SKM-1 (cell line): ENCODE results near the gene PEX16.
A peak's percentile ranks its signal among the peaks of the same experiment; 100 is the strongest.

ENCODE experiments used
- DNase-seq: peaks from one replicate; lab custom pipeline; 2025; ENCODE audit not compliant: unreplicated experiment; lab: John Stamatoyannopoulos, UW

Gene PEX16

DNA sequence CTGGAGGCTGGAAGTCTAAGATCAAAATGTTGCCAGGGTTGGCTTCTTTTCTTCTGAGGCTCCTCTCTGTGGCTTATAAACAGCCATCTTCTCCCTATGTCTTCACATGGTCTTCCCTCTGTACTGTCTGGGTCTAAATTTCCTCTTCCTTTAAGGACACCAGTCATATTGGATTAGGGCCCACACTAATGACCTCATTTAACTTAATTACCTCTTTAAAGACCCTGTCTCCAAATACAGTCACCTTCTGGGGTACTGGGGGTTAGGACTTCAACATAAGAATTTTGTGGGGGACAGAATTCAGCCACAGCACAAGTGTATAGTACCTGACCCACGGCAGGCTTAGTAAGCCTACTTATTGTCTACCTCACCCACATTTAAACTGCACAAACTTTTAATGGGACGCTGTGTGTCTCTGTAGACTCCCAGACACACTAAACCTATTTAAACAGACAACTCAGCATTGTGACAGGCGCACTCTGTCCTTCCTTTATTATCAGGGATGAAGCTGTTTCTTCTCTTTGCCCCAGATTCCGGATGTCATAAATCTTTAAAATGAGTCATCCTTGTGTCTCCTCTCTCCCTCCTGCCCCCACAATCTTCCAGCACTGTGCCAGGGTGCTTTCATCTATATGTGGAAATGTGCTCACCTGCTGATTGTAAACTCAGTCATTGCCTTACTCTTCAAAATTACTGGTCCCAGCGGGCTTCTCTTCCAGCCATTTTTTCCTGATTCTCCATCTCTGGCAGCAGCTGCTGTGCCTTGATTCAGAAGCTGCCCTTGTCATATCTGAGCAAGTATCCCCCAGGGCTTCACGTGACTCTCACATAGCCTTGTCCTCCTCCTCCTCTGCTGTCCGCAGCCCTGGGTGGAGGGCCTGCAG is 37.6 kb downstream of the PEX16 start:
- DNase-seq = no peak

- no peak for DNase-seq
Measured at GRCh38 chr11:45877845-45878244, 39.8 kb downstream of the PEX16 start.

- DNase-seq = no peak
Measured at GRCh38 chr11:45877221-45877620, 40.5 kb downstream of the PEX16 start.

- no peak for DNase-seq
Measured at GRCh38 chr11:45876401-45876800, 41.3 kb downstream of the PEX16 start.

GRCh38 chr11:45872651-45873356 is 44.9 kb downstream of the PEX16 start:
- peak; percentile 16 for DNase-seq

DNA sequence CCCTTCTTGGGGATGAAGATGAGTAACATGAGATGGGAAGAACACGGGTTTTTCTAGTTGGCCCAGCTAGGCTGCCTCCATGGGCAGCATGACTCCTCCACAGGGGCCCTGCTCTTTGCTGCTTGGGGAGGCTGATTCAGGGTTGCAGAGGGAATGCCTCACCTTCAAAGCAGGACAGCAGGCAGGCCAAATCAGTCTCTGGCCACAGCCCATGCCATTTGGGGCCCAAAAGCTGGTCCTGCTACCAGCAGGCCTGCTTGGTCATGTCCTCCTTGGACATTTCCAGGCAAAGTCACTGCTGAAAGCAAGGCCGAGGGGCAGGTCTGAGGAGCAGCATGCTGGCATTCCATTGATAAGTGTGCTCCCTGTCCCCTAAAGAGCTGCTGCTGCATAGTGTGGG is 46.0 kb downstream of the PEX16 start:
- no peak for DNase-seq

DNA sequence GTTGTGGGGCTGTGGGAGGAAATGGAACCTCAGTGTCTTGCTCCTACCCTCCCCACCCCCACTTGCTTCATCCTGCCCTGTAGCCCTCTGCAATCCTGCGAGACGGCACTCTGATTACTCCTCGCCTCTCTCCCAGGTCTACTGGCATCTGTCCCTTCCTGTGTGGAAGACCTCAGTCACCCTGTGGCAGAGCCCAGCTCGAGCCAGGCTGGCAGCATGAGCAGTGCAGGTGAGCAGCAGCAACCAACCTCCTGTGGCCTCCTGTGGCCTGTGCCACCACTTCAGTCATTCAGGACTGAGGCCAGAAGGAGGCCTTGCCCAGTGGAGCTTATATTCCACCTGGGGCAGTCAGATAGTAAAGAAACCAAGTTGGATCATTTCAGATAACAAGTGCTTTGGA is 47.0 kb downstream of the PEX16 start:
- no peak for DNase-seq

GRCh38 chr11:45869551-45869950 is 48.1 kb downstream of the PEX16 start:
- no peak for DNase-seq

DNA sequence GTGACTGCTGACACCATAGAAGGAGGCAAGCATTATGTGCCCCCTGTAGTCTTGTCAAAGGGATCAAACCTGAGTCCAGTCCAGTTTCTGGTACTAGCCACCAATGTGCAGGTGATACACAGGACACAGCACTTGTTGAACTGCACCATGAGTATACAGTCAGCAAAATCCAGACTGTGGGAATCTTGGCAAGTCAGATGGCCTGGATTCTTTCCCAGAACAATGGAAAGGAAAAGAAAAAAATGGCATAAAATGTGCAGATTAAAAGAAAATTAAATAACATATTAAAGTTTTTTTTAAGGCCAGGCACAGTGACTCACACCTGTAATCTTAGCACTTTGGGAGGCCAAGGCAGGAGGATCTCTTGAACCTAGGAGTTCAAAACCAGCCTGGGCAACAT is 53.6 kb downstream of the PEX16 start:
- no peak for DNase-seq

GRCh38 chr11:45860764-45861510 is 56.7 kb downstream of the PEX16 start:
- DNase-seq = no peak

GRCh38 chr11:45860348-45860747 is 57.3 kb downstream of the PEX16 start:
- DNase-seq = no peak
